ENCODE measurements around the gene NRDE2. TPM values are rescaled to one million over a fixed set of nuclear protein-coding genes. Genes with fewer than 3 reads are reported as not detected.

The NRDE2 gene
- total and polyA plus RNA-seq, 8 donors: 17.4 to 25.7 (median 21.5) TPM

- no peak overlapping the region for H3K4me3 ChIP-seq
- H3K27me3 ChIP-seq: no peaks in the 10 kb centered on the region
- no peaks in the 10 kb centered on the region for H3K9me3 ChIP-seq
- H3K4me1 ChIP-seq: peaks cover 0 to 14% of the 10 kb centered on the region in 2 donors
- DNase-seq (no peak), ATAC-seq (no peak)
- peaks cover 0 to 89% of the 10 kb centered on the region in 2 donors for H3K36me3 ChIP-seq
- intact Hi-C loops (cut with DNase I): no loop called here
- no peak overlapping the region for H3K27ac ChIP-seq
- TF ChIP-seq CTCF (IDR thresholded peaks at IDR 0.05): no peak
Measured at GRCh38 chr14:90277581-90278198, 54.1 kb downstream of the NRDE2 start.

GRCh38 chr14:90276646-90277367, 54.9 kb downstream of the NRDE2 start:
- TF ChIP-seq CTCF (IDR thresholded peaks at IDR 0.05): no peak
- intact Hi-C loops (cut with DNase I): no loop called here
- ATAC-seq: peak; percentile 7

GRCh38 chr14:90275820-90276219, 55.9 kb downstream of the NRDE2 start:
- Histone ChIP-seq H3K36me3 (peaks cover 0 to 91% of the 10 kb centered on the region in 2 donors), H3K27me3 (no peaks in the 10 kb centered on the region), H3K4me3 (no peak overlapping the region), H3K27ac (peak overlapping the region; percentile 2 to 51), H3K9me3 (no peaks in the 10 kb centered on the region), H3K4me1 (peaks cover 0 to 16% of the 10 kb centered on the region in 2 donors)
- intact Hi-C loops (cut with DNase I): no loop called here
- no peak for TF ChIP-seq CTCF (IDR thresholded peaks at IDR 0.05)
- no peak for DNase-seq
- ATAC-seq: no peak

More at GRCh38 chr14:90276646-90277367, 54.9 kb downstream of the NRDE2 start:
- H3K9me3 ChIP-seq: no peaks in the 10 kb centered on the region
- DNase-seq: peak in 1 of 4 donors; percentile 50
- H3K27ac ChIP-seq: no peak overlapping the region
- peaks cover 0 to 88% of the 10 kb centered on the region in 2 donors for H3K36me3 ChIP-seq
- no peaks in the 10 kb centered on the region for H3K27me3 ChIP-seq
- peaks cover 0 to 16% of the 10 kb centered on the region in 2 donors for H3K4me1 ChIP-seq
- no peak overlapping the region for H3K4me3 ChIP-seq

GRCh38 chr14:90275458-90275814, 56.3 kb downstream of the NRDE2 start:
- DNase-seq: no peak
- Histone ChIP-seq H3K4me1 (peaks cover 0 to 16% of the 10 kb centered on the region in 2 donors), H3K4me3 (no peak overlapping the region), H3K27ac (peak overlapping the region; percentile 2 to 51), H3K9me3 (no peaks in the 10 kb centered on the region), H3K36me3 (peaks cover 0 to 91% of the 10 kb centered on the region in 2 donors), H3K27me3 (no peaks in the 10 kb centered on the region)
- ATAC-seq: no peak
- TF ChIP-seq CTCF (IDR thresholded peaks at IDR 0.05): no peak
- intact Hi-C loops (cut with DNase I): no loop called here

- H3K36me3 ChIP-seq: peaks cover 0 to 91% of the 10 kb centered on the region in 2 donors
- intact Hi-C loops (cut with DNase I): no loop called here
- TF ChIP-seq CTCF (IDR thresholded peaks at IDR 0.05): no peak
- peak; percentile 35 for ATAC-seq
- H3K4me1 ChIP-seq: peaks cover 0 to 16% of the 10 kb centered on the region in 2 donors
- no peaks in the 10 kb centered on the region for H3K9me3 ChIP-seq
- no peak for DNase-seq
- H3K27ac ChIP-seq: peak overlapping the region; percentile 2 to 51
- no peak overlapping the region for H3K4me3 ChIP-seq
- H3K27me3 ChIP-seq: no peaks in the 10 kb centered on the region
Measured at GRCh38 chr14:90274808-90275457, 56.8 kb downstream of the NRDE2 start.

Data from left lung (tissue), 10 donors.